LNCaP clone FGC (cell line): ENCODE measurements around the gene GPC5.
"Not testable (repeated sequence)": the region's sequence is repeated elsewhere in the genome, so short reads cannot be mapped to it uniquely, and the experiment has no call there.

Experiments used
- DNase-seq: peaks from one replicate; pipeline ENCODE4 v3.0.0-alpha.2; 2011; ENCODE audit warnings: low read depth
- H3K4me3 ChIP-seq: 2 replicates; pipeline ENCODE4 v1.5.1; 2011; ENCODE audit warnings: mild to moderate bottlenecking, low read depth, low read length, control low read depth
- TF ChIP-seq, protein P1 (sequence below): IDR thresholded peaks from 2 replicates; pipeline ENCODE4 v1.5.1; 2012; ENCODE audit warnings: mild to moderate bottlenecking; ENCODE audit not compliant: control insufficient read depth, insufficient read depth; ENCODE audit errors: extremely low read depth

The GPC5 gene

DNA sequence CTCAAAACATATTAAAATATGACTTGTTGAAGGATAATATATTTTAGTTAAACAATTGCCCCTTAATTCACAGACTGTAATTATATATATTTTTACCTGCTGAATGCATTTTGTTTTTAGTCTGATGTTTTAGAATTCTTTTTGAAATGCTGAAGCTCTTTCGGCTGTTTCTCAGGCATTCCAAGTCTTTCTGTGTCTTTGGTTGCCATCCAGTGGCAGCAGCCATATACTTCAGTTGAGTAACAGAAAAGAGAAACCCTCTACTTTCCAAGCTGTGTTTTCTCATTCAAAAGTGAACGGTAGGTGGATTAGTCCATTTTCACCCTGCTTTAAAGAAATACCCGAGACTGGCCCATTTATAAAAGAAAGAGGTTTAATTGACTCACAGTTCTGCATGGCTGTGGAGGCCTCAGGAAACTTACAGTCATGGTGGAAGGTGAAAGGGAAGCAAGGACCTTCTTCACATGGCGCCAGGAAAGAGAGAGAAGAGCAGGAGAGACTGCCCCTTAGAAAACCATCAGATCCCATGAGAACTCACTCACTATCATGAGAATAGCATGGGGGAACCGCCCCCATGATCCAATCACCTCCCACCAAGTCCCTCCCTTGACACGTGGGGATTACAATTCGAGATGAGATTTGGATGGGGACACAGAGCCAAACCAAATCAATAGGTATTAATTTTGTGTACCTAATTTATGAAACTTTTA is 383.7 kb downstream of the GPC5 start:
- TF ChIP-seq, protein P1, sequence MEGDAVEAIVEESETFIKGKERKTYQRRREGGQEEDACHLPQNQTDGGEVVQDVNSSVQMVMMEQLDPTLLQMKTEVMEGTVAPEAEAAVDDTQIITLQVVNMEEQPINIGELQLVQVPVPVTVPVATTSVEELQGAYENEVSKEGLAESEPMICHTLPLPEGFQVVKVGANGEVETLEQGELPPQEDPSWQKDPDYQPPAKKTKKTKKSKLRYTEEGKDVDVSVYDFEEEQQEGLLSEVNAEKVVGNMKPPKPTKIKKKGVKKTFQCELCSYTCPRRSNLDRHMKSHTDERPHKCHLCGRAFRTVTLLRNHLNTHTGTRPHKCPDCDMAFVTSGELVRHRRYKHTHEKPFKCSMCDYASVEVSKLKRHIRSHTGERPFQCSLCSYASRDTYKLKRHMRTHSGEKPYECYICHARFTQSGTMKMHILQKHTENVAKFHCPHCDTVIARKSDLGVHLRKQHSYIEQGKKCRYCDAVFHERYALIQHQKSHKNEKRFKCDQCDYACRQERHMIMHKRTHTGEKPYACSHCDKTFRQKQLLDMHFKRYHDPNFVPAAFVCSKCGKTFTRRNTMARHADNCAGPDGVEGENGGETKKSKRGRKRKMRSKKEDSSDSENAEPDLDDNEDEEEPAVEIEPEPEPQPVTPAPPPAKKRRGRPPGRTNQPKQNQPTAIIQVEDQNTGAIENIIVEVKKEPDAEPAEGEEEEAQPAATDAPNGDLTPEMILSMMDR = peak; percentile 48
- H3K4me3 ChIP-seq, DNase-seq: not testable (repeated sequence)

DNA sequence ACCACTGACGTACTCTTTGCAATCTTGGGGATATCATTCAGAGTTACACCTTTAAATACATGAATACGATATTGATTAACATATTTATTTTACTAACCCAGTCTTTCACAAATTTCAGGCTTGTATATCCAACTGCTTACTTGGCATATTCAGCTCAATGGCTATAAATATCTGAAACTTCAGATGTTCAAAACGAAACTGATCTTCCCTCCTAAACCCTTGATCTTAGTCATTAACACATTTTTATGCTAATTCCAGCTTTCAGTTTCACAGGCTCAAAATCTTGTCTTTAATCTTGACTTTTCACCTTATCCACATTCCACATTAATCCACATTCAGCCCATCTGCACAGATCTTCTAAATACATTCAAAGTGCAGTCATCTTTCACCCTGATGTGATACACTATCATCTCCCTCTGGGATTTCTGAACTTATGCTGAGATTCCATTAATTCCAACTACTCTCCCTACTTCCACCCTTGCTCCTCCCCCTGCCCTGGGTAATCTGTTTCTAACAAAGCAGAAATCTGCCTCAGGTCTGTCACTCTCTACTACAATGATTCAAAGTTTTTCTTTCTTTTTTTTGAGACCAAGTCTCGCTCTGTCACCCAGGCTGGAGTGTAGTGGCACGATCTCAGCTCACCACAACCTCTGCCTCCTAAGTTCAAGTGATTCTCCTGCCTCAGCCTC is 387.2 kb downstream of the GPC5 start:
- TF ChIP-seq, protein P1 = no peak
- DNase-seq = no peak
- no peak overlapping the region for H3K4me3 ChIP-seq

GRCh38 chr13:91792054-91792453 is 393.6 kb downstream of the GPC5 start:
- no peak overlapping the region for H3K4me3 ChIP-seq
- DNase-seq = no peak
- TF ChIP-seq, protein P1 = no peak

DNA sequence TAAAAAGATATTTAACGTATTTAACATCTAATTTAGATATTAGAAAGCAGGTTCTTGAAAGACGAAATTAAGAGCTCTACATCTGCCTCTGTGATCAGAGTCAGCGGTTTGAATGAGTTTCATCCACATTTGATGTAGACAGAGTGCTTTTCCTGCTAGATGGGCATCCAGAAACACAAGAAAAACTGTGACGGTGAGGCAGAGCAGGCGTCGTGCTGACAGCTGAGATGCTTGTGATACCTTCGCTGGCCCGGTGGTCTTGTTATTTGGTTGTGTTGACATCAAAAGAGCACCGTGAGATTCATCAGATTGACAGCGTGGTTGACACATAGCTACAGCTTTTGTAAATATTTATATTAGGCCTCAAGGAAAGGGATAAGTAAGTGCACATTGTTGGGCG is 399.1 kb downstream of the GPC5 start:
- TF ChIP-seq, protein P1 = no peak
- DNase-seq = peak; percentile 47
- H3K4me3 ChIP-seq = no peak overlapping the region

DNA sequence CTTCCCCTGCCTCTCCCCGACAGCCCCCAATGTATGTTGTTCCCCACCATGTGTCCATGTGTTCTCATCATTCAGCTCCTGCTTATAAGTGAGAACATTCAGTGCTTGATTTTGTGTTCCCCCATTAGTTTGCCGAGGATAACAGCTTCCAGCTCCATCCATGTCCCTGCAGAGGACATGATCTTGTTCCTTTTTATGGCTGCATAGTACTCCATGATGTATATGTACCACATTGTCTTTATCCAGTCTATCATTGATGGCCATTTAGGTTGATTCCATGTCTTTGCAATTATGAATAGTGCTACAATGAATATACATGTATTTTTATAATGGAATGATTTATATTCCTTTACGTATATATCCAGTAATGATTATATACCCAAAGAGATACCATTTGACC is 399.9 kb downstream of the GPC5 start:
- not testable (repeated sequence) for DNase-seq, H3K4me3 ChIP-seq

DNA sequence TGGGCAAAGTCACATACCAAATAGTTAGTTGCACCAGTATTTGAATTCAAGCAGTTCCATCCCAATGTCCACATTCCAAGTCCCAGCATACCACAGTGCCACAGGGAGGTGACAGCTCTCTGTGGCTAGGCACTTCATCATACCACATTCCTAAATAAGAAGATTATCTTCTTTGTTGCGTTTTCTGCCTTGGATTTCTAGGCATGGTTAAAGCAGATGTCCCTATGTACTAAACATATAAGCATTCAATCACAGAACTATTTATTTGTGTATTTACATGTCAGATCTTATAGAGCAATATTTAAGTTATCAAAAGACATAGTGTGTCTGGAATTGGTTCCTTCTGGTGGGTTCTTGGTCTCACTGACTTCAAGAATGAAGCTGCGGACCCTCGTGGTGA is 403.4 kb downstream of the GPC5 start:
- not testable (repeated sequence) for H3K4me3 ChIP-seq, DNase-seq

- no peak overlapping the region for H3K4me3 ChIP-seq
- no peak for DNase-seq
- TF ChIP-seq, protein P1 = no peak
These were observed 404.5 kb downstream of the GPC5 start for GRCh38 chr13:91802957-91803356.

- TF ChIP-seq, protein P1 = no peak
- no peak for DNase-seq
- H3K4me3 ChIP-seq = no peak overlapping the region
These were observed 406.3 kb downstream of the GPC5 start for GRCh38 chr13:91804724-91805123.
